ENCODE results near the gene RNF215. TPM values are rescaled to one million over a fixed set of nuclear protein-coding genes. Genes with fewer than 3 reads are reported as not detected.

RNF215 gene
- total and polyA plus RNA-seq, 2 donors (not counting 3 experiments of a cell fraction or from before 2014, with no cell fraction given) = 16.7 to 26.9 TPM

- BruUV-seq (replicated peaks) = TSS peak; percentile 75
- POLR2A ChIA-PET = interaction anchor here (0.6 to 2.0 kb wide), 7 partner anchors 9 to 155 kb away, joined by 4 to 9 read pairs (median 4); partner anchors contain the start of genes CASTOR1 and RNF215
- Histone ChIP-seq H3K27ac (ENCODE audit: insufficient read depth, low read depth, low read length) (peak within 1 kb of the TSS; percentile 81), H3K4me2 (ENCODE audit: insufficient read depth, low read length) (peak within 1 kb of the TSS; percentile 98), H3K36me3 (ENCODE audit: control insufficient read depth in 2 of 2, extremely low read depth in 1 of 2, insufficient read depth in 2 of 2, low read length in 2 of 2) (peaks cover 10 to 12% of the 10 kb centered on the region in 2 experiments), H3K9me1 (replicated peaks; ENCODE audit: control insufficient read depth, extremely low read depth, insufficient read depth, low read length) (no peaks in the 10 kb centered on the region), H2AFZ (ENCODE audit: low read depth, low read length) (peak within 1 kb of the TSS; percentile 67), H4K20me1 (replicated peaks; ENCODE audit: control insufficient read depth, extremely low read depth, insufficient read depth, low read length) (no peaks in the 10 kb centered on the region), H3K79me2 (ENCODE audit: control insufficient read depth, insufficient read depth, low read length) (peaks cover 43% of the 10 kb centered on the region), H3K27me3 (ENCODE audit: control insufficient read depth in 2 of 2, insufficient read depth in 2 of 2, low read length in 2 of 2) (no peaks in the 10 kb centered on the region), H3K9me3 (replicated peaks; ENCODE audit: control insufficient read depth, insufficient read depth, low read length) (no peaks in the 10 kb centered on the region), H3K4me1 (ENCODE audit: control insufficient read depth, extremely low read depth, insufficient read depth, low read length) (peaks cover 15% of the 10 kb centered on the region), H3K9ac (replicated peaks; ENCODE audit: extremely low read depth, insufficient read depth, low read length) (peak within 1 kb of the TSS; percentile 93), H3K4me3 (replicated peaks in 1 of 3; ENCODE audit: insufficient read depth in 1 of 3, low read depth in 1 of 3, low read length in 3 of 3) (peak within 1 kb of the TSS; percentile 64 to 94 (median 84))
- DNase-seq (ENCODE audit: low read depth, low spot score) = peak; percentile 95
- FAIRE-seq = peak; percentile 91
- TF ChIP-seq POLR2A (IDR thresholded peaks at IDR 0.05; ENCODE audit: low read depth, low read length) (peak; percentile 94), JUN (IDR thresholded peaks at IDR 0.05; ENCODE audit: borderline replicate concordance, insufficient read depth, insufficient read length, low read depth) (no peak), MAX (IDR thresholded peaks at IDR 0.05; ENCODE audit: insufficient read depth, insufficient read length) (peak; percentile 35), POLR2AphosphoS5 (IDR thresholded peaks at IDR 0.05; ENCODE audit: insufficient read depth, low read depth, low read length) (peak; percentile 98), EZH2 (IDR thresholded peaks at IDR 0.05; ENCODE audit: borderline replicate concordance, low read depth, low read length, severe bottlenecking) (no peak)
- dilution Hi-C loops (cut with MboI; ENCODE audit: extremely low pct_ligation_motif_present, low sequenced_read_pairs) (no loop called here), intact Hi-C loops (cut with micrococcal nuclease) (loop anchor here (1.0 to 2.0 kb wide), 3 partner anchors 30 to 160 kb away; partner anchors contain the start of gene TBC1D10A)
- CTCF ChIA-PET = interaction anchor here (0.9 to 3.3 kb wide), 7 partner anchors 9 to 91 kb away, joined by 3 to 17 read pairs (median 4); partner anchors contain the start of gene RNF215
Observed at GRCh38 chr22:30356449-30357235, 30.6 kb downstream of the RNF215 start, which contains the start of the genes CCDC157 and SF3A1. Gene CCDC157, plus strand, starts transcription at chr22:30357007. Its CDS starts 8,994 bp downstream, at chr22:30366001. Gene SF3A1, minus strand, starts transcription at chr22:30356894. Its CDS starts 102 bp downstream, at chr22:30356792.

- no peak overlapping the region for H3K4me3 ChIP-seq (replicated peaks in 1 of 3; ENCODE audit: insufficient read depth in 1 of 3, low read depth in 1 of 3, low read length in 3 of 3)
- CTCF ChIA-PET = interaction anchor here (1.5 to 1.9 kb wide), 2 partner anchors 67 to 91 kb away, joined by 3 to 5 read pairs; no protein-coding TSS in a partner anchor
- no peak for FAIRE-seq
Observed at GRCh38 chr22:30354644-30355043, 32.6 kb downstream of the RNF215 start.

More at GRCh38 chr22:30354644-30355043, 32.6 kb downstream of the RNF215 start:
- no peak overlapping the region for H3K4me2 ChIP-seq (ENCODE audit: insufficient read depth, low read length)
- peaks cover 15% of the 10 kb centered on the region for H3K4me1 ChIP-seq (ENCODE audit: control insufficient read depth, extremely low read depth, insufficient read depth, low read length)
- dilution Hi-C loops (cut with MboI; ENCODE audit: extremely low pct_ligation_motif_present, low sequenced_read_pairs) = no loop called here
- intact Hi-C loops (cut with micrococcal nuclease) = no loop called here
- H2AFZ ChIP-seq (ENCODE audit: low read depth, low read length) = no peak overlapping the region
- no peak for TF ChIP-seq JUN (IDR thresholded peaks at IDR 0.05; ENCODE audit: borderline replicate concordance, insufficient read depth, insufficient read length, low read depth)
- TF ChIP-seq CTCF (IDR thresholded peaks at IDR 0.05; ENCODE audit: extremely low read depth in 1 of 2, insufficient read depth in 1 of 2, low read depth in 1 of 2, low read length in 2 of 2) = no peak
- TF ChIP-seq EZH2 (IDR thresholded peaks at IDR 0.05; ENCODE audit: borderline replicate concordance, low read depth, low read length, severe bottlenecking) = no peak
- TF ChIP-seq GATA2 (IDR thresholded peaks at IDR 0.05; ENCODE audit: insufficient read depth, insufficient read length, low read depth, low read length) = no peak
- TF ChIP-seq MYC (IDR thresholded peaks at IDR 0.05; ENCODE audit: low read depth, low read length) = no peak
- TF ChIP-seq POLR2AphosphoS5 (IDR thresholded peaks at IDR 0.05; ENCODE audit: insufficient read depth, low read depth, low read length) = no peak
- TF ChIP-seq MAX (IDR thresholded peaks at IDR 0.05; ENCODE audit: insufficient read depth, insufficient read length) = no peak
- no peak for TF ChIP-seq FOS (IDR thresholded peaks at IDR 0.05; ENCODE audit: borderline replicate concordance, insufficient read depth, low read length)
- TF ChIP-seq POLR2A (IDR thresholded peaks at IDR 0.05; ENCODE audit: low read depth, low read length) = no peak
- H3K36me3 ChIP-seq (ENCODE audit: control insufficient read depth in 2 of 2, extremely low read depth in 1 of 2, insufficient read depth in 2 of 2, low read length in 2 of 2) = peaks cover 14% of the 10 kb centered on the region in 2 experiments
- H4K20me1 ChIP-seq (replicated peaks; ENCODE audit: control insufficient read depth, extremely low read depth, insufficient read depth, low read length) = peaks cover 2% of the 10 kb centered on the region
- H3K9me3 ChIP-seq (replicated peaks; ENCODE audit: control insufficient read depth, insufficient read depth, low read length) = no peaks in the 10 kb centered on the region
- no peaks in the 10 kb centered on the region for H3K9me1 ChIP-seq (replicated peaks; ENCODE audit: control insufficient read depth, extremely low read depth, insufficient read depth, low read length)
- DNase-seq (ENCODE audit: low read depth, low spot score) = no peak
- H3K27me3 ChIP-seq (ENCODE audit: control insufficient read depth in 2 of 2, insufficient read depth in 2 of 2, low read length in 2 of 2) = no peaks in the 10 kb centered on the region
- peaks cover 56% of the 10 kb centered on the region for H3K79me2 ChIP-seq (ENCODE audit: control insufficient read depth, insufficient read depth, low read length)
- H3K27ac ChIP-seq (ENCODE audit: insufficient read depth, low read depth, low read length) = no peak overlapping the region
- POLR2A ChIA-PET = no interaction called here
- BruUV-seq (replicated peaks) = no TSS peak
- no peak overlapping the region for H3K9ac ChIP-seq (replicated peaks; ENCODE audit: extremely low read depth, insufficient read depth, low read length)
